ENCODE results near the gene LDLRAP1. TPM values are rescaled to one million over a fixed set of nuclear protein-coding genes. Genes with fewer than 3 reads are reported as not detected.

LDLRAP1 gene
- total RNA-seq, 4 donors from 2014 or later, result 7.3 to 18.1 (median 9.2) TPM

- TF ChIP-seq, protein P1, sequence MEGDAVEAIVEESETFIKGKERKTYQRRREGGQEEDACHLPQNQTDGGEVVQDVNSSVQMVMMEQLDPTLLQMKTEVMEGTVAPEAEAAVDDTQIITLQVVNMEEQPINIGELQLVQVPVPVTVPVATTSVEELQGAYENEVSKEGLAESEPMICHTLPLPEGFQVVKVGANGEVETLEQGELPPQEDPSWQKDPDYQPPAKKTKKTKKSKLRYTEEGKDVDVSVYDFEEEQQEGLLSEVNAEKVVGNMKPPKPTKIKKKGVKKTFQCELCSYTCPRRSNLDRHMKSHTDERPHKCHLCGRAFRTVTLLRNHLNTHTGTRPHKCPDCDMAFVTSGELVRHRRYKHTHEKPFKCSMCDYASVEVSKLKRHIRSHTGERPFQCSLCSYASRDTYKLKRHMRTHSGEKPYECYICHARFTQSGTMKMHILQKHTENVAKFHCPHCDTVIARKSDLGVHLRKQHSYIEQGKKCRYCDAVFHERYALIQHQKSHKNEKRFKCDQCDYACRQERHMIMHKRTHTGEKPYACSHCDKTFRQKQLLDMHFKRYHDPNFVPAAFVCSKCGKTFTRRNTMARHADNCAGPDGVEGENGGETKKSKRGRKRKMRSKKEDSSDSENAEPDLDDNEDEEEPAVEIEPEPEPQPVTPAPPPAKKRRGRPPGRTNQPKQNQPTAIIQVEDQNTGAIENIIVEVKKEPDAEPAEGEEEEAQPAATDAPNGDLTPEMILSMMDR (IDR thresholded peaks at IDR 0.05; ENCODE audit: low read depth), result no peak
Measured at GRCh38 chr1:25532970-25533369, 10.4 kb upstream of the LDLRAP1 start.

GRCh38 chr1:25533775-25534409 lies 9.5 kb upstream of the LDLRAP1 start:
- TF ChIP-seq, protein P1 (IDR thresholded peaks at IDR 0.05; ENCODE audit: low read depth), result no peak

DNA sequence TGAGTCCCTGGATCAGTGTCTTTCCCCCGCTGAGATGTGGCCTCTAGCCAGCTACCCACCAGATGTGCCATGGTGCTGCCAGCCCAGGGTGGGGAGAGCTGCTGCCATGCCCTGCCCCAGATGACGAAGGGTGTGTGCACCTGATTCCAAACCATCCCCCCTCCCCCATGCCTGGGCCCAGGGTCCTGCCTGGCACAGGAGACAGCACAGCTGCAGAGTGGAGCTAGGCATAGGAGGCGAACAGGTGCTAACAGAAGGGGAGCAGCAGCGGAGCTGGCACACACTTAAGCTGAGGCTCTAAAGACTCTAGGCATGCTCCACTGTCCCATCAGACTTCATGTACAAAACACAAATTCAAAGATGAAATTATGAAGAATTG lies 9.0 kb upstream of the LDLRAP1 start:
- TF ChIP-seq, protein P1 (IDR thresholded peaks at IDR 0.05; ENCODE audit: low read depth), result no peak

DNA sequence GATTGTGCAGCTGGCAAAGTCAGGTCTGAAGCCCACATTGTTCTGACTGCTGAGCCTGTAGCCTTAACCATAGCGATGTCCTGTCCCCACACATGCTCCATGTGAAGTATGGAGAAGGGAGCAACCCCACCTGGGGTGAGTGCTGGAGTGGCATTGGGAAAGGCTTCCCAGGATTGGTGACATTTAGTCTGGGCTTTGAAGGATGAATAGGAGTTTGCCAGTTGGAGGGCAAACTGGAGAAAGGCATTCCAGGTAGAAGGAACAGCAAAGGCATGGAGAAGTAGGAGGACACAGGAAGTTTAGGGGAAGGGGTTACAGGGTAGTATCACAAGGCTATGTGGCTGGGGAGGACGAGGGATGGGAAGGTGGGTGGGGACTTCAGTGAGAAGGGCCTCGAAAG lies 7.3 kb upstream of the LDLRAP1 start:
- TF ChIP-seq, protein P1 (IDR thresholded peaks at IDR 0.05; ENCODE audit: low read depth), result no peak

GRCh38 chr1:25537153-25537831 lies 6.1 kb upstream of the LDLRAP1 start:
- TF ChIP-seq, protein P1 (IDR thresholded peaks at IDR 0.05; ENCODE audit: low read depth), result no peak

- TF ChIP-seq, protein P1 (IDR thresholded peaks at IDR 0.05; ENCODE audit: low read depth), result no peak
Measured at GRCh38 chr1:25538191-25538767, 5.1 kb upstream of the LDLRAP1 start.

- TF ChIP-seq, protein P1 (IDR thresholded peaks at IDR 0.05; ENCODE audit: low read depth), result no peak
Measured at GRCh38 chr1:25540750-25541342, 2.6 kb upstream of the LDLRAP1 start.

All from subcutaneous adipose tissue (tissue), 4 donors.